ENCODE results near the gene EPHB1. TPM values are rescaled to one million over a fixed set of nuclear protein-coding genes. Genes with fewer than 3 reads are reported as not detected.
"Not testable (repeated sequence)": the region's sequence is repeated elsewhere in the genome, so short reads cannot be mapped to it uniquely, and the experiment has no call there.

EPHB1 gene
- total RNA-seq, 5 donors from 2014 or later (not counting 1 experiment from before 2014, with no cell fraction given) = 0.28 to 0.72 (median 0.31) TPM; not detected in 1

- Mint-ChIP-seq H3K27me3 (peaks cover 3 to 10% of the 10 kb centered on the region in 2 donors), H3K27ac (no peak overlapping the region), H3K9me3 (no peaks in the 10 kb centered on the region), H3K4me1 (peaks cover 0 to 9% (median 2%) of the 10 kb centered on the region in 3 donors), H3K36me3 (no peaks in the 10 kb centered on the region), H3K4me3 (no peak overlapping the region)
- no peak overlapping the region for H3K4me3 ChIP-seq (ENCODE audit: control insufficient read depth in 1 of 2, extremely low read depth in 1 of 2, low read length in 1 of 2)
- H3K4me1 ChIP-seq (ENCODE audit: control insufficient read depth in 1 of 2, extremely low read depth in 1 of 2, insufficient read depth in 2 of 2, low read length in 2 of 2) = no peaks in the 10 kb centered on the region
- H3K27me3 ChIP-seq (replicated peaks in 1 of 2; ENCODE audit: control insufficient read depth in 2 of 2, extremely low read depth in 1 of 2, insufficient read depth in 2 of 2, low read length in 1 of 2) = peaks cover 0 to 7% of the 10 kb centered on the region in 2 experiments
- no peaks in the 10 kb centered on the region for H3K36me3 ChIP-seq (ENCODE audit: control insufficient read depth in 2 of 2, extremely low read depth in 1 of 2, insufficient read depth in 1 of 2, low read length in 1 of 2)
- H3K27ac ChIP-seq (ENCODE audit: low read length) = no peak overlapping the region
- no peaks in the 10 kb centered on the region for H3K9me3 ChIP-seq
- ATAC-seq (replicated peaks in 1 of 4) (no peak), DNase-seq (no peak)
- WGBS (ENCODE audit: insufficient coverage) = 100% methylated on average over 1 of the region's 5 CpGs
- ChIA-PET CTCF (no interaction called here), POLR2A (no interaction called here)
Observed at GRCh38 chr3:134775831-134776230, 19.2 kb upstream of the EPHB1 start.

GRCh38 chr3:134776518-134776917, 18.5 kb upstream of the EPHB1 start:
- H3K36me3 Mint-ChIP-seq = no peaks in the 10 kb centered on the region
- H3K9me3 ChIP-seq = no peaks in the 10 kb centered on the region
- WGBS (ENCODE audit: insufficient coverage) = 83% methylated on average over 1 of the region's 1 CpG
- ChIA-PET CTCF (no interaction called here), POLR2A (no interaction called here)
- H3K27me3 Mint-ChIP-seq = peaks cover 3 to 10% of the 10 kb centered on the region in 2 donors
- no peak for ATAC-seq (replicated peaks in 1 of 4)
- no peaks in the 10 kb centered on the region for H3K4me1 ChIP-seq (ENCODE audit: control insufficient read depth in 1 of 2, extremely low read depth in 1 of 2, insufficient read depth in 2 of 2, low read length in 2 of 2)
- DNase-seq = no peak
- H3K4me3 Mint-ChIP-seq = no peak overlapping the region
- H3K4me1 Mint-ChIP-seq = peaks cover 0 to 9% (median 2%) of the 10 kb centered on the region in 3 donors
- H3K4me3 ChIP-seq (ENCODE audit: control insufficient read depth in 1 of 2, extremely low read depth in 1 of 2, low read length in 1 of 2) = no peak overlapping the region
- H3K36me3 ChIP-seq (ENCODE audit: control insufficient read depth in 2 of 2, extremely low read depth in 1 of 2, insufficient read depth in 1 of 2, low read length in 1 of 2) = no peaks in the 10 kb centered on the region
- no peak overlapping the region for H3K27ac ChIP-seq (ENCODE audit: low read length)
- no peaks in the 10 kb centered on the region for H3K9me3 Mint-ChIP-seq
- H3K27me3 ChIP-seq (replicated peaks in 1 of 2; ENCODE audit: control insufficient read depth in 2 of 2, extremely low read depth in 1 of 2, insufficient read depth in 2 of 2, low read length in 1 of 2) = peaks cover 0 to 10% of the 10 kb centered on the region in 2 experiments
- no peak overlapping the region for H3K27ac Mint-ChIP-seq

- DNase-seq = no peak
- Histone ChIP-seq H3K9me3 (no peaks in the 10 kb centered on the region), H3K4me3 (ENCODE audit: control insufficient read depth in 1 of 2, extremely low read depth in 1 of 2, low read length in 1 of 2) (no peak overlapping the region), H3K27ac (ENCODE audit: low read length) (no peak overlapping the region), H3K36me3 (ENCODE audit: control insufficient read depth in 2 of 2, extremely low read depth in 1 of 2, insufficient read depth in 1 of 2, low read length in 1 of 2) (no peaks in the 10 kb centered on the region), H3K4me1 (ENCODE audit: control insufficient read depth in 1 of 2, extremely low read depth in 1 of 2, insufficient read depth in 2 of 2, low read length in 2 of 2) (no peaks in the 10 kb centered on the region), H3K27me3 (replicated peaks in 1 of 2; ENCODE audit: control insufficient read depth in 2 of 2, extremely low read depth in 1 of 2, insufficient read depth in 2 of 2, low read length in 1 of 2) (peaks cover 0 to 10% of the 10 kb centered on the region in 2 experiments)
- no peak for ATAC-seq (replicated peaks in 1 of 4)
- ChIA-PET POLR2A (no interaction called here), CTCF (interaction anchor here in 1 of 2 donors (0.7 kb wide), 1 partner anchor 36 kb away, joined by 8 read pairs; no protein-coding TSS in a partner anchor)
- H3K4me3 Mint-ChIP-seq = no peak overlapping the region
- H3K36me3 Mint-ChIP-seq = no peaks in the 10 kb centered on the region
- no CpG with 5 or more reads among the region's 5 CpGs for WGBS (ENCODE audit: insufficient coverage)
- H3K4me1 Mint-ChIP-seq = peaks cover 0 to 9% (median 2%) of the 10 kb centered on the region in 3 donors
- H3K9me3 Mint-ChIP-seq = no peaks in the 10 kb centered on the region
- H3K27ac Mint-ChIP-seq = no peak overlapping the region
- peaks cover 3 to 10% of the 10 kb centered on the region in 2 donors for H3K27me3 Mint-ChIP-seq
Observed at GRCh38 chr3:134777341-134777740, 17.7 kb upstream of the EPHB1 start.

- H3K27me3 ChIP-seq (replicated peaks in 1 of 2; ENCODE audit: control insufficient read depth in 2 of 2, extremely low read depth in 1 of 2, insufficient read depth in 2 of 2, low read length in 1 of 2); H3K4me1 ChIP-seq (ENCODE audit: control insufficient read depth in 1 of 2, extremely low read depth in 1 of 2, insufficient read depth in 2 of 2, low read length in 2 of 2); CTCF ChIA-PET; H3K27ac Mint-ChIP-seq; H3K9me3 Mint-ChIP-seq; H3K9me3 ChIP-seq; H3K4me1 Mint-ChIP-seq; POLR2A ChIA-PET; H3K4me3 ChIP-seq (ENCODE audit: control insufficient read depth in 1 of 2, extremely low read depth in 1 of 2, low read length in 1 of 2); ATAC-seq (replicated peaks in 1 of 4); H3K36me3 Mint-ChIP-seq; H3K36me3 ChIP-seq (ENCODE audit: control insufficient read depth in 2 of 2, extremely low read depth in 1 of 2, insufficient read depth in 1 of 2, low read length in 1 of 2); H3K4me3 Mint-ChIP-seq; DNase-seq; H3K27ac ChIP-seq (ENCODE audit: low read length): not testable (repeated sequence)
- peaks cover 21 to 33% of the 10 kb centered on the region in 2 donors for H3K27me3 Mint-ChIP-seq
- 88% methylated on average over 2 of the region's 4 CpGs for WGBS (ENCODE audit: insufficient coverage)
Observed at GRCh38 chr3:134788283-134788682, 6.8 kb upstream of the EPHB1 start.

GRCh38 chr3:134790065-134790464, 5.0 kb upstream of the EPHB1 start:
- no peaks in the 10 kb centered on the region for H3K36me3 ChIP-seq (ENCODE audit: control insufficient read depth in 2 of 2, extremely low read depth in 1 of 2, insufficient read depth in 1 of 2, low read length in 1 of 2)
- WGBS (ENCODE audit: insufficient coverage) = no CpG with 5 or more reads among the region's 2 CpGs
- no peaks in the 10 kb centered on the region for H3K9me3 ChIP-seq
- H3K27ac Mint-ChIP-seq = no peak overlapping the region
- H3K4me3 ChIP-seq (ENCODE audit: control insufficient read depth in 1 of 2, extremely low read depth in 1 of 2, low read length in 1 of 2) = no peak overlapping the region
- peaks cover 4 to 7% (median 6%) of the 10 kb centered on the region in 3 donors for H3K4me1 Mint-ChIP-seq
- DNase-seq (no peak), ATAC-seq (replicated peaks in 1 of 4) (no peak)
- H3K4me3 Mint-ChIP-seq = no peak overlapping the region
- ChIA-PET POLR2A (no interaction called here), CTCF (interaction anchor here in 1 of 2 donors (0.7 kb wide), 2 partner anchors 1255 to 1640 kb away, joined by 3 read pairs; no protein-coding TSS in a partner anchor)
- H3K4me1 ChIP-seq (ENCODE audit: control insufficient read depth in 1 of 2, extremely low read depth in 1 of 2, insufficient read depth in 2 of 2, low read length in 2 of 2) = peaks cover 0 to 3% of the 10 kb centered on the region in 2 experiments
- no peaks in the 10 kb centered on the region for H3K36me3 Mint-ChIP-seq
- peaks cover 0 to 21% of the 10 kb centered on the region in 2 experiments for H3K27me3 ChIP-seq (replicated peaks in 1 of 2; ENCODE audit: control insufficient read depth in 2 of 2, extremely low read depth in 1 of 2, insufficient read depth in 2 of 2, low read length in 1 of 2)
- no peaks in the 10 kb centered on the region for H3K9me3 Mint-ChIP-seq
- peaks cover 27 to 47% of the 10 kb centered on the region in 2 donors for H3K27me3 Mint-ChIP-seq
- no peak overlapping the region for H3K27ac ChIP-seq (ENCODE audit: low read length)

GRCh38 chr3:134791992-134792391, 3.1 kb upstream of the EPHB1 start:
- peaks cover 8 to 10% (median 9%) of the 10 kb centered on the region in 3 donors for H3K4me1 Mint-ChIP-seq
- WGBS (ENCODE audit: insufficient coverage) = no CpG with 5 or more reads among the region's 8 CpGs
- ChIA-PET CTCF (interaction anchor here in 1 of 2 donors (1.3 kb wide), 1 partner anchor 1251 kb away, joined by 3 read pairs; no protein-coding TSS in a partner anchor), POLR2A (interaction anchor here in 1 of 2 donors (0.6 kb wide), 1 partner anchor 121 kb away, joined by 4 read pairs; no protein-coding TSS in a partner anchor)
- no peak overlapping the region for H3K4me3 Mint-ChIP-seq
- Histone ChIP-seq H3K27ac (ENCODE audit: low read length) (no peak overlapping the region), H3K36me3 (ENCODE audit: control insufficient read depth in 2 of 2, extremely low read depth in 1 of 2, insufficient read depth in 1 of 2, low read length in 1 of 2) (no peaks in the 10 kb centered on the region), H3K27me3 (replicated peaks in 1 of 2; ENCODE audit: control insufficient read depth in 2 of 2, extremely low read depth in 1 of 2, insufficient read depth in 2 of 2, low read length in 1 of 2) (peaks cover 0 to 36% of the 10 kb centered on the region in 2 experiments), H3K4me1 (ENCODE audit: control insufficient read depth in 1 of 2, extremely low read depth in 1 of 2, insufficient read depth in 2 of 2, low read length in 2 of 2) (peaks cover 0 to 17% of the 10 kb centered on the region in 2 experiments), H3K4me3 (ENCODE audit: control insufficient read depth in 1 of 2, extremely low read depth in 1 of 2, low read length in 1 of 2) (no peak overlapping the region), H3K9me3 (no peaks in the 10 kb centered on the region)
- no peak for ATAC-seq (replicated peaks in 1 of 4)
- H3K36me3 Mint-ChIP-seq = no peaks in the 10 kb centered on the region
- peaks cover 30 to 50% of the 10 kb centered on the region in 2 donors for H3K27me3 Mint-ChIP-seq
- H3K27ac Mint-ChIP-seq = no peak overlapping the region
- DNase-seq = no peak
- H3K9me3 Mint-ChIP-seq = no peaks in the 10 kb centered on the region

All from T-cell (primary cell).